ENCODE data around the gene MYL5.

DNA sequence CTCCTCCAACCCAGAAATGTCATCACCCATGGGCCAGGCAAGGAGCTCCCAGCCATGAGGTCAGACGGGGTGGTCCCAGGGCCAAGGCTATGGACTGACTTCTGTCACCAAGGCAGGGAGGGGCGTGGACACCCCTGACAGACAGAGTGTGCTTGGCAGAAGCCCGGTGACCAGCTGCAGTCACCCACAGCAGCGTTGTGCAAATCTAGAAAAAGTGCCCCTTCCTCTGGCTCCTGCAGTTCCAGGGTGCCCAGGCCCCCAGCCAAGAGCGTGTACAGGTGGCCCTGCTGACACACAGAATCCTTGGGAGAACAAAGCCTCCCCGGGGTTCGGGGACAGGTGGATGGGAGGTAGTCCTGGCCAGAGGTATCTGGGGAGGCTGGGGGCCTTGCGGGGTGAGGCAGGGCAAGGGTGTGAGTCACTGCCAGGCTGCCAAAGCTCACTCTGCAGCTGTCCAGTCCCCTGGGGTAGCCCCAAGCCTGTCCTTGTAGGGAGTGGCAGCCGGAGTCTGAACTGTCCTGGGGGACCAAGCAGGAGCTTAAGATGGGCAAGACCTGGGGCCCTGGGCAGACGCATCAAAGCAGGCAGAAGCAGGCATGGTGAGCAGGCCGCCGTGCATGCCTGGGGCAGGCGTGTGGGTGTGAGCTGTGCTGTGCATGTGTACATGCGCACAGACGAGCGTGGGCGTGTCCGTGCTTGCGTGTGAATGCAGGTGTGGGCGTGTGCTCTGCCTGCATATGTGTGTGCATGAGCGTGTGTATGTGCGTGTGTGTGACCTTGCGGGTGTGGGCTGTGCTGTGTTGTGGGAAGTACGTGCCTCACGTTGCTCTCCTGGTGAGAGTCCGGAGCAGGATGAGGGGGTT lies 3.3 kb downstream of the MYL5 start:
- TF ChIP-seq, protein P1, sequence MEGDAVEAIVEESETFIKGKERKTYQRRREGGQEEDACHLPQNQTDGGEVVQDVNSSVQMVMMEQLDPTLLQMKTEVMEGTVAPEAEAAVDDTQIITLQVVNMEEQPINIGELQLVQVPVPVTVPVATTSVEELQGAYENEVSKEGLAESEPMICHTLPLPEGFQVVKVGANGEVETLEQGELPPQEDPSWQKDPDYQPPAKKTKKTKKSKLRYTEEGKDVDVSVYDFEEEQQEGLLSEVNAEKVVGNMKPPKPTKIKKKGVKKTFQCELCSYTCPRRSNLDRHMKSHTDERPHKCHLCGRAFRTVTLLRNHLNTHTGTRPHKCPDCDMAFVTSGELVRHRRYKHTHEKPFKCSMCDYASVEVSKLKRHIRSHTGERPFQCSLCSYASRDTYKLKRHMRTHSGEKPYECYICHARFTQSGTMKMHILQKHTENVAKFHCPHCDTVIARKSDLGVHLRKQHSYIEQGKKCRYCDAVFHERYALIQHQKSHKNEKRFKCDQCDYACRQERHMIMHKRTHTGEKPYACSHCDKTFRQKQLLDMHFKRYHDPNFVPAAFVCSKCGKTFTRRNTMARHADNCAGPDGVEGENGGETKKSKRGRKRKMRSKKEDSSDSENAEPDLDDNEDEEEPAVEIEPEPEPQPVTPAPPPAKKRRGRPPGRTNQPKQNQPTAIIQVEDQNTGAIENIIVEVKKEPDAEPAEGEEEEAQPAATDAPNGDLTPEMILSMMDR (conservative IDR thresholded peaks at IDR 0.05; ENCODE audit: low read depth, low read length), result no peak
- TF ChIP-seq EZH2 (IDR thresholded peaks at IDR 0.05; ENCODE audit: borderline replicate concordance, low read depth, low read length, poor library complexity, severe bottlenecking), result no peak

Measured in A673 (cell line).